A673 (cell line): ENCODE measurements around the gene SOX10.
"Not testable (repeated sequence)": the region's sequence is repeated elsewhere in the genome, so short reads cannot be mapped to it uniquely, and the experiment has no call there.

Source experiments
- EZH2 ChIP-seq: fragments of 200-600 bp; sonication (generic); IDR thresholded peaks from 2 replicates; pipeline ENCODE4 v1.6.1; 2017; ENCODE audit warnings: borderline replicate concordance, low read depth, mild to moderate bottlenecking, mixed read lengths, antibody characterized with exemption, low read length; ENCODE audit not compliant: poor library complexity, severe bottlenecking
- TF ChIP-seq, protein P1 (sequence below): fragments of 300-800, 200-600 bp; sonication (generic); conservative IDR thresholded peaks from 2 replicates; pipeline ENCODE4 v1.5.1; 2017; ENCODE audit warnings: low read depth, mild to moderate bottlenecking, antibody characterized with exemption, low read length, moderate library complexity, mixed read lengths

DNA sequence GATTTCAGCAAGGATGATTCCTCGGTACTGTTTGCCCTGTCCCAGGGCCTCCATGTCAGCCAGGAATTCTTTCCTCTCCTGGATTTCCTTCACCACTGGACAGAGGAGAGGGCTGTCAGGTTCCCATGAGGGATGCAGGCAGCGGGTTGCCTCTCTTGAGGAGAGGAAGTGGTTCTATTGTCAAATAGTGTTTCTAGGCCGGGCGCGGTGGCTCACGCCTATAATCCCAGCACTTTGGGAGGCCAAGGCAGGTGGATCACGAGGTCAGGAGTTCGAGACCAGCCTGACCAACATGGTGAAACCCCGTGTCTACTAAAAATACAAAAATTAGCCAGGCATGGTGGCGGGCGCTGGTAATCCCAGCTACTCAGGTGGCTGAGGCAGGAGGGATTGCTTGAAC is 39.9 kb downstream of the SOX10 start:
- TF ChIP-seq, protein P1, sequence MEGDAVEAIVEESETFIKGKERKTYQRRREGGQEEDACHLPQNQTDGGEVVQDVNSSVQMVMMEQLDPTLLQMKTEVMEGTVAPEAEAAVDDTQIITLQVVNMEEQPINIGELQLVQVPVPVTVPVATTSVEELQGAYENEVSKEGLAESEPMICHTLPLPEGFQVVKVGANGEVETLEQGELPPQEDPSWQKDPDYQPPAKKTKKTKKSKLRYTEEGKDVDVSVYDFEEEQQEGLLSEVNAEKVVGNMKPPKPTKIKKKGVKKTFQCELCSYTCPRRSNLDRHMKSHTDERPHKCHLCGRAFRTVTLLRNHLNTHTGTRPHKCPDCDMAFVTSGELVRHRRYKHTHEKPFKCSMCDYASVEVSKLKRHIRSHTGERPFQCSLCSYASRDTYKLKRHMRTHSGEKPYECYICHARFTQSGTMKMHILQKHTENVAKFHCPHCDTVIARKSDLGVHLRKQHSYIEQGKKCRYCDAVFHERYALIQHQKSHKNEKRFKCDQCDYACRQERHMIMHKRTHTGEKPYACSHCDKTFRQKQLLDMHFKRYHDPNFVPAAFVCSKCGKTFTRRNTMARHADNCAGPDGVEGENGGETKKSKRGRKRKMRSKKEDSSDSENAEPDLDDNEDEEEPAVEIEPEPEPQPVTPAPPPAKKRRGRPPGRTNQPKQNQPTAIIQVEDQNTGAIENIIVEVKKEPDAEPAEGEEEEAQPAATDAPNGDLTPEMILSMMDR: not testable (repeated sequence)
- not testable (repeated sequence) for TF ChIP-seq EZH2
